Pancreas (tissue), 10 donors: ENCODE results near the gene NDUFV2. TPM values are rescaled to one million over a fixed set of nuclear protein-coding genes. Genes with fewer than 3 reads are reported as not detected.

ENCODE experiments used
- ATAC-seq, 4 donors: fragments of 200-7000 bp; cut with Tn5 transposase; one replicate each; pipeline versions ENCODE4 v1.8.0 to v1.9.1; 2020; ENCODE audit warnings: mild to moderate bottlenecking in 4 of 4, moderate library complexity in 4 of 4
- DNase-seq, 6 donors: peaks; one replicate each; pipeline ENCODE4 v3.0.0-alpha.2; 2020
- FAIRE-seq: peaks from 2 replicates; lab custom pipeline; 2012; peaks lifted over from hg19 to GRCh38; lab: Jason Lieb, UNC
- H3K27ac ChIP-seq, 4 donors: fragments of 200-600 bp; sonication (generic); 1 replicate in 3 of 4; 2 replicates in 1 of 4; pipeline versions ENCODE4 v1.5.0 to v1.8.0; 2020
- H3K27me3 ChIP-seq, 4 donors: fragments of 200-600 bp; one replicate each; pipeline ENCODE4 v1.8.0; 2021
- H3K36me3 ChIP-seq, 3 donors: fragments of 200-600 bp; sonication (generic) in 1 of 3; one replicate each; pipeline versions ENCODE4 v1.5.0 to v1.8.0; 2020 to 2021
- H3K4me1 ChIP-seq, 3 donors: fragments of 200-600 bp; one replicate each; pipeline ENCODE4 v1.8.0; 2021
- H3K4me3 ChIP-seq, 4 donors: fragments of 200-600 bp; sonication (generic) in 2 of 4; one replicate each; pipeline versions ENCODE4 v1.5.0 to v1.8.0; 2020 to 2021
- H3K9me3 ChIP-seq, 4 donors: fragments of 200-600 bp; one replicate each; pipeline ENCODE4 v1.8.0; 2021
- CTCF ChIP-seq, 4 donors: fragments of 200-600 bp; sonication (generic) in 3 of 4; IDR thresholded peaks; one replicate each; pipeline versions ENCODE4 v1.5.0 to v1.8.0; 2021; ENCODE audit warnings: antibody characterized with exemption in 4 of 4
- WGBS, 2 donors: extraction: QIAGEN DNeasy Blood & Tissue Kit; methylation state at CpG; one replicate each; pipeline ENCODE4 v1.1.7; 2013; 5-methylcytosine and 5-hydroxymethylcytosine counted together
- intact Hi-C, 3 donors: fragments of 100-400 bp; cut with DNase I; formaldehyde crosslinking; loops; one replicate each; pipeline versions ENCODE4 v1.11.1 to v1.14.2; 2022
- polyA plus RNA-seq, 2 donors: library from polyadenylated mRNA; stranded (reverse); fragments of 200-250 nt; gene quantifications; one replicate each; pipeline ENCODE4 v1.2.3, GENCODE V29; 2013
- total RNA-seq, 6 donors: library from RNA; stranded (reverse); fragmentation: NEBNext Ultra II Directional in 4 of 6; extraction: Animal tissue kit (Norgen Biotek cat#: 25700) in 4 of 6; gene quantifications; one replicate each; pipeline versions ENCODE4 v1.2.1 to v1.2.4, GENCODE V29; 2021 to 2023
- donor health status: healthy with polysubstance abuse.
- donor health status: DM: no; HTN: no; CAD: no; lungs with moderate emphysema.
- donor health status: DM: no; HTN: no; CAD: no.
- donor health status: control.
- donor health status: control.
- donor health status: Bipolar disorder and iron deficiency.
- donor health status: DM: yes; HTN: yes; CAD: no.
- donor health status: DM: no; HTN: no; CAD: no.
- donor health status: DM: no; HTN: no; CAD: no.
- donor health status: DM: yes; HTN: yes; CAD: no.

NDUFV2 gene
- total and polyA plus RNA-seq, 8 donors, result 48.1 to 115 (median 62.5) TPM

GRCh38 chr18:9079818-9080528 is 22.5 kb upstream of the NDUFV2 start:
- peak in 2 of 4 donors; percentile 33 to 34 for ATAC-seq
- Histone ChIP-seq H3K27ac (no peak overlapping the region), H3K36me3 (no peaks in the 10 kb centered on the region), H3K4me1 (no peaks in the 10 kb centered on the region), H3K9me3 (no peaks in the 10 kb centered on the region), H3K27me3 (no peaks in the 10 kb centered on the region), H3K4me3 (no peak overlapping the region)
- 57 to 67% methylated on average over 6 of the region's 6 CpGs for WGBS, 2 donors
- no peak for TF ChIP-seq CTCF (IDR thresholded peaks at IDR 0.05)
- intact Hi-C loops, result loop anchor here in 1 of 3 donors (5.0 to 10.0 kb wide), 2 partner anchors 67 to 255 kb away; partner anchors contain the start of gene TWSG1
- no peak for DNase-seq
- no peak for FAIRE-seq

- Histone ChIP-seq H3K9me3 (no peaks in the 10 kb centered on the region), H3K36me3 (no peaks in the 10 kb centered on the region), H3K27ac (no peak overlapping the region), H3K27me3 (no peaks in the 10 kb centered on the region), H3K4me1 (no peaks in the 10 kb centered on the region), H3K4me3 (no peak overlapping the region)
- no peak for ATAC-seq
- intact Hi-C loops, result no loop called here
- no peak for FAIRE-seq
- TF ChIP-seq CTCF (IDR thresholded peaks at IDR 0.05), result no peak
- no peak for DNase-seq
- 66 to 86% methylated on average over 4 of the region's 4 CpGs for WGBS, 2 donors
These were observed 20.6 kb upstream of the NDUFV2 start for GRCh38 chr18:9081940-9082339.

- intact Hi-C loops, result no loop called here
- no peaks in the 10 kb centered on the region for H3K9me3 ChIP-seq
- H3K36me3 ChIP-seq, result no peaks in the 10 kb centered on the region
- no peak for FAIRE-seq
- H3K4me1 ChIP-seq, result no peaks in the 10 kb centered on the region
- peak in 3 of 4 donors; percentile 29 to 77 (median 70) for ATAC-seq
- H3K27me3 ChIP-seq, result no peaks in the 10 kb centered on the region
- no peak for TF ChIP-seq CTCF (IDR thresholded peaks at IDR 0.05)
- DNase-seq, result no peak
- 70 to 71% methylated on average over 5 of the region's 5 CpGs for WGBS, 2 donors
- no peak overlapping the region for H3K4me3 ChIP-seq
- H3K27ac ChIP-seq, result peak overlapping the region in 1 of 4 donors; percentile 18
These were observed 19.6 kb upstream of the NDUFV2 start for GRCh38 chr18:9082711-9083510.

- FAIRE-seq (no peak), DNase-seq (no peak), ATAC-seq (no peak)
- no peak overlapping the region for H3K4me3 ChIP-seq
- intact Hi-C loops, result no loop called here
- no peaks in the 10 kb centered on the region for H3K9me3 ChIP-seq
- no peaks in the 10 kb centered on the region for H3K36me3 ChIP-seq
- H3K27me3 ChIP-seq, result no peaks in the 10 kb centered on the region
- 52 to 58% methylated on average over 2 of the region's 2 CpGs for WGBS, 2 donors
- TF ChIP-seq CTCF (IDR thresholded peaks at IDR 0.05), result no peak
- no peaks in the 10 kb centered on the region for H3K4me1 ChIP-seq
- no peak overlapping the region for H3K27ac ChIP-seq
These were observed 16.5 kb upstream of the NDUFV2 start for GRCh38 chr18:9086015-9086414.
